MM.1S (cell line): Measurements from ENCODE around the gene BTBD9.

Source experiments
- CTCF ChIP-seq: fragments of 300-600 bp; sonication (generic); IDR thresholded peaks from 2 replicates; pipeline ENCODE4 v1.5.1; 2016; ENCODE audit warnings: antibody characterized with exemption, low read length, mixed read lengths
- EZH2phosphoT487 ChIP-seq: fragments of 300-600 bp; sonication (generic); IDR thresholded peaks from 2 replicates; pipeline ENCODE4 v1.6.1; 2018; ENCODE audit warnings: antibody characterized with exemption, low read length

GRCh38 chr6:38341496-38341895, 298.2 kb downstream of the BTBD9 start:
- TF ChIP-seq EZH2phosphoT487, result no peak
- no peak for TF ChIP-seq CTCF
